ENCODE results near the gene CERKL. TPM values are rescaled to one million over a fixed set of nuclear protein-coding genes. Genes with fewer than 3 reads are reported as not detected.

CERKL gene
- polyA plus RNA-seq, 2 donors = 0.01 TPM; not detected in 1

DNA sequence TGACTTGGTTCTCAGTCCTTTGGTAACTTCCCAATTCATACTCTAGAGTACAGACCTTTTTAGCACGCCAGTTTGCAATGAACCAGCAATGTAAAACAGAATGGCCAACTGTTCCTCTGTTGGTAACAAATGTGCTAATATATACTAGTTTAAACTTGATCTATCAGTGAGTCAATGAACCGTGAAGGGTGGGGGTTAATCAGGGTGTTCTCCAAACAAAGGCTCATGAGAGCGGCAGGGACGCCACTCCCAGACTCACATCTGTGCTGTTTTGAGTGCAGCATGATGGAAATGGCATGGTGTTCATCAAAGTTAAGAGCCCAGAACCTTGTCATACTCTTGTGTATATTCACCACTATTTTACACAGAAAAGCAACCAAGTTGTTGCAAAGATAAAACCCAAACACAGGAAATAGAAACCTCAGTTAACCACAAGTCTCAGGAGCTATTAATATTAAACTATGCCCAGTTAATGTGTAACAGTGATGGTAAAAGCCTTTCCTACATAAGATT lies 70.3 kb downstream of the CERKL start:
- WGBS, 2 donors = 8 to 13% methylated on average over 4 of the region's 4 CpGs
- Histone ChIP-seq H3K4me3 (ENCODE audit: low read depth in 1 of 2, low read length in 2 of 2) (no peak overlapping the region), H3K9me3 (ENCODE audit: control insufficient read depth in 2 of 2, insufficient read depth in 1 of 2, low read depth in 1 of 2, low read length in 1 of 2) (no peaks in the 10 kb centered on the region), H3K4me1 (ENCODE audit: control insufficient read depth in 2 of 2, insufficient read depth in 2 of 2, low read length in 1 of 2) (no peaks in the 10 kb centered on the region), H3K36me3 (ENCODE audit: control insufficient read depth in 2 of 2, insufficient read depth in 2 of 2, low read length in 1 of 2) (no peaks in the 10 kb centered on the region), H3K27ac (ENCODE audit: low read depth in 2 of 2, low read length in 1 of 2) (no peak overlapping the region), H3K27me3 (ENCODE audit: control insufficient read depth in 1 of 2, insufficient read depth in 2 of 2, low read length in 2 of 2) (no peaks in the 10 kb centered on the region)

DNA sequence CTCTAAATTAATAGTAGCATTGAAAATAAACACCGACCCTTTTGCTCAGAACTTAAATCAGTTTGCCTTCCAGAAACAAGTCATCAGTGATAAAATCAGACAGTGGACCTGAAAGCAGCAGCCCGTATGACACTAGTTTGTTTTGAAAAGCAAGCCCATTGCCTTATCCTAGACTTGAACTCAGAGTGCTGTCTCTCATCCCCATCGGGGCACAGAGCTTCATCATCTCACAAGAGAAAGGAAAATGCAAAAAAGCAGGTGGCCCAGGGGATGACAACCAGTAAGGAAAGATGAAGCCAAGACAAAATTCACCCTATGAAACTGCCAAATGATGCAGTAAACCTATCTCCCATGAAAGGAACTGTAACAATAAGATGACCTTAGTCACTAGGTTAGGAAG lies 71.2 kb downstream of the CERKL start:
- Histone ChIP-seq H3K4me1 (ENCODE audit: control insufficient read depth in 2 of 2, insufficient read depth in 2 of 2, low read length in 1 of 2) (no peaks in the 10 kb centered on the region), H3K27ac (ENCODE audit: low read depth in 2 of 2, low read length in 1 of 2) (no peak overlapping the region), H3K36me3 (ENCODE audit: control insufficient read depth in 2 of 2, insufficient read depth in 2 of 2, low read length in 1 of 2) (no peaks in the 10 kb centered on the region), H3K9me3 (ENCODE audit: control insufficient read depth in 2 of 2, insufficient read depth in 1 of 2, low read depth in 1 of 2, low read length in 1 of 2) (no peaks in the 10 kb centered on the region), H3K27me3 (ENCODE audit: control insufficient read depth in 1 of 2, insufficient read depth in 2 of 2, low read length in 2 of 2) (no peaks in the 10 kb centered on the region), H3K4me3 (ENCODE audit: low read depth in 1 of 2, low read length in 2 of 2) (no peak overlapping the region)
- 63 to 67% methylated on average over 3 of the region's 3 CpGs for WGBS, 2 donors

DNA sequence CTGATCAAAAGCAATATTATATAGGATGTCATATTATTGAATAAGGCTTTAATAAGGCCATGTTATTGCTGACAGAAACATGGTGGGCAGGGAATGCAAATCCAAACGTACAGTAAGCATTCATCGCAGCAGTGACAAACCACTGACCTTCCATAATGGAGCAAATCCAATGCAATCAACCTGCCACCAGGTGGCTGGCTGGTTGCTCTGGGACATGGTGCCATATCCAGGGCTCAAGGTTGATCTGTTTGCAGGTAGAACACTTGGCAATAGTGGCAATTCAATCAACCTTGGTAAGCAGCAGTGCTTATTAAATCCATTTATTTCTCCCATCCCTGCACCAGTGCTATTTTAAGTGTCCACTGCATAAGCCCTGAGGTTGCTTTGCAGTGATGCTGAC lies 75.4 kb downstream of the CERKL start:
- H3K36me3 ChIP-seq (ENCODE audit: control insufficient read depth in 2 of 2, insufficient read depth in 2 of 2, low read length in 1 of 2) = no peaks in the 10 kb centered on the region
- H3K4me1 ChIP-seq (ENCODE audit: control insufficient read depth in 2 of 2, insufficient read depth in 2 of 2, low read length in 1 of 2) = no peaks in the 10 kb centered on the region
- no peak overlapping the region for H3K4me3 ChIP-seq (ENCODE audit: low read depth in 1 of 2, low read length in 2 of 2)
- no peaks in the 10 kb centered on the region for H3K27me3 ChIP-seq (ENCODE audit: control insufficient read depth in 1 of 2, insufficient read depth in 2 of 2, low read length in 2 of 2)
- no peak overlapping the region for H3K27ac ChIP-seq (ENCODE audit: low read depth in 2 of 2, low read length in 1 of 2)
- 80 to 81% methylated on average over 2 of the region's 2 CpGs for WGBS, 2 donors
- no peaks in the 10 kb centered on the region for H3K9me3 ChIP-seq (ENCODE audit: control insufficient read depth in 2 of 2, insufficient read depth in 1 of 2, low read depth in 1 of 2, low read length in 1 of 2)

DNA sequence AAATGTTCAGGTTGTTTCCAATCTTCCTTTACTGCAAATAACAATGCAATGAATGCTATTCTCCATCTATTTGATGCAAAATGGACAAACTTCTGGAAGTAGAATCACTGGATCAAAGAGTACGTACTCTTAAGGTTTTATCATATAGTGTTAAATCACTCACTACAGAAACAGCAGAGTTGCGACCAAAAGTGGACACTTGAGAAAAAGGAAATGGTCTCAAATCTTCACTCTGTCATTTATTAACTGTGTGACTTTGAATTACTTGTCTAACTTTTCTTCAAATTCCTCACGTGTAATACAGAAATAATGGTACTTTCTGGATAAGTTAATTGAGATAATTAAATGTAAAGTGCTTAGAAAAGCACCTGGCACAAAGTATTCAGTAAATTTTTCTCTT lies 78.1 kb downstream of the CERKL start:
- no peak overlapping the region for H3K27ac ChIP-seq (ENCODE audit: low read depth in 2 of 2, low read length in 1 of 2)
- no peaks in the 10 kb centered on the region for H3K36me3 ChIP-seq (ENCODE audit: control insufficient read depth in 2 of 2, insufficient read depth in 2 of 2, low read length in 1 of 2)
- H3K4me1 ChIP-seq (ENCODE audit: control insufficient read depth in 2 of 2, insufficient read depth in 2 of 2, low read length in 1 of 2) = no peaks in the 10 kb centered on the region
- 67 to 73% methylated on average over 3 of the region's 3 CpGs for WGBS, 2 donors
- H3K4me3 ChIP-seq (ENCODE audit: low read depth in 1 of 2, low read length in 2 of 2) = no peak overlapping the region
- H3K27me3 ChIP-seq (ENCODE audit: control insufficient read depth in 1 of 2, insufficient read depth in 2 of 2, low read length in 2 of 2) = no peaks in the 10 kb centered on the region
- no peaks in the 10 kb centered on the region for H3K9me3 ChIP-seq (ENCODE audit: control insufficient read depth in 2 of 2, insufficient read depth in 1 of 2, low read depth in 1 of 2, low read length in 1 of 2)

DNA sequence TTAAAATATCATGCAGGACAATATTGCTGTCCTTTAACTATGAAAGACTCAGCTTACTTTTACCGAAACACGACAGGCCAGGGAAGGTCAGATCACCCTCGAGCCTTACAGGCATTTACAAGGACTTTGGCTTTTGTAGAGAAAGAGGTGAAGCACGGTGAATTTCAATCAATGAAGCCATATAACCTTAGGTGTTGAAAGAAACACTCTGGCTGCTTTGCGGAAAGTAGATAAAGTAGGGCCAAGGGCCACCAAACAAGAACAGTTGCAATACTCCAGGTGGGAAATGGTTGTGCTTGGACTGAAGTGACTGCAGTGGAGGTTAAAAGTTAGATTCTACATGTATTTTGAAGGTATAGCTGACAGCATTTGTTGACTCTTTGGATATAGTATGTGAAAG lies 80.5 kb downstream of the CERKL start:
- H3K9me3 ChIP-seq (ENCODE audit: control insufficient read depth in 2 of 2, insufficient read depth in 1 of 2, low read depth in 1 of 2, low read length in 1 of 2) = no peaks in the 10 kb centered on the region
- no peaks in the 10 kb centered on the region for H3K4me1 ChIP-seq (ENCODE audit: control insufficient read depth in 2 of 2, insufficient read depth in 2 of 2, low read length in 1 of 2)
- H3K27me3 ChIP-seq (ENCODE audit: control insufficient read depth in 1 of 2, insufficient read depth in 2 of 2, low read length in 2 of 2) = no peaks in the 10 kb centered on the region
- no peak overlapping the region for H3K27ac ChIP-seq (ENCODE audit: low read depth in 2 of 2, low read length in 1 of 2)
- H3K36me3 ChIP-seq (ENCODE audit: control insufficient read depth in 2 of 2, insufficient read depth in 2 of 2, low read length in 1 of 2) = no peaks in the 10 kb centered on the region
- no peak overlapping the region for H3K4me3 ChIP-seq (ENCODE audit: low read depth in 1 of 2, low read length in 2 of 2)
- 77 to 84% methylated on average over 5 of the region's 5 CpGs for WGBS, 2 donors

DNA sequence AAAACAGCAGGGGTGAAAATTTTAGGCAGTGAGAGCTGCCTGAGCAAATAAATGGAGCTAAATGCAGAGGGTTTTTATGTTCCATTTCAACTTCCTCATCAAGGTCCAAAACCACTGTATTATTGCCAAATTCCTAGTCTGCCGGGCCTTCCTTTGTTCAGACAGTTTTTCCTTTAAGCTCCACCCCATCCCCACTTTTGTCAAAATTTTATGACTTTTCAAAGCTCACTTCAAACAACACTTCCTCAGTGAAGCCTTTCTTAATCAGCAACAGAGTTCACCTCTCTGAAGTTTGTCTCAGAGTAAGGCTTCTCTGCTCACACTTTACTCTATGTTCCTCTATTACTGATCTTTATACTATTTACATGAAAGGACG lies 81.3 kb downstream of the CERKL start:
- H3K27ac ChIP-seq (ENCODE audit: low read depth in 2 of 2, low read length in 1 of 2) = no peak overlapping the region
- no peaks in the 10 kb centered on the region for H3K36me3 ChIP-seq (ENCODE audit: control insufficient read depth in 2 of 2, insufficient read depth in 2 of 2, low read length in 1 of 2)
- no peaks in the 10 kb centered on the region for H3K4me1 ChIP-seq (ENCODE audit: control insufficient read depth in 2 of 2, insufficient read depth in 2 of 2, low read length in 1 of 2)
- no peaks in the 10 kb centered on the region for H3K9me3 ChIP-seq (ENCODE audit: control insufficient read depth in 2 of 2, insufficient read depth in 1 of 2, low read depth in 1 of 2, low read length in 1 of 2)
- no peaks in the 10 kb centered on the region for H3K27me3 ChIP-seq (ENCODE audit: control insufficient read depth in 1 of 2, insufficient read depth in 2 of 2, low read length in 2 of 2)
- no peak overlapping the region for H3K4me3 ChIP-seq (ENCODE audit: low read depth in 1 of 2, low read length in 2 of 2)
- WGBS, 2 donors = 36 to 37% methylated on average over 2 of the region's 2 CpGs

DNA sequence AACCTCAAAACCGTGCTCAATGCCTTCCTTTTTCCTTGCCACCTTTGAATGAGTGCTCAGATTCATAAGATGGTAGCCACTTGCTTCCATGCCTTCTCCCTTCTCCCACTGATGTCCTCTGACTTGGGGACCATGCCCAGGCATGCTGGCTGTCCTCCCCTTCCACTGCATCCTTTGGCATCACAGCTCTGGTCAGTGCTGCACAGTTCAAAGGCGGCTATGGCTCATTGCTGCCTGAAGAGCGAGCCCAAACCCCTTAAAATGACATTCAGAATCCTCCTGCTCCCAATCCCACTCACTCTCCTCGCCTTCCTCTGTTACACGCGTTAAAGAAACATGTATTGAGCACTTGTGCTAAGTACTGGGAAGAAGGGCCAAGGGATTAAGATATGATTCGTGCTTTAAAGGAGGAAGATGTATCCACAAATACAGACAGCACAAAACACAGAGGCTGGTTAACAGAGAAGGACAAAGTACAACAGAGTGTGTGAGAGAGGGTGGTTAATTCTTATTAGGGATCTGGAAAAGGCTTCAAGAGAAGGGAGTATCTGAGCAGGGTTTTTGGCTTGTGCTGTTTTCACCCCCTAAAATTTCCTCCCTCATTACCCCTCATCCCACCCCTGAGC lies 81.8 kb downstream of the CERKL start:
- Histone ChIP-seq H3K4me1 (ENCODE audit: control insufficient read depth in 2 of 2, insufficient read depth in 2 of 2, low read length in 1 of 2) (no peaks in the 10 kb centered on the region), H3K27me3 (ENCODE audit: control insufficient read depth in 1 of 2, insufficient read depth in 2 of 2, low read length in 2 of 2) (no peaks in the 10 kb centered on the region), H3K4me3 (ENCODE audit: low read depth in 1 of 2, low read length in 2 of 2) (no peak overlapping the region), H3K27ac (ENCODE audit: low read depth in 2 of 2, low read length in 1 of 2) (no peak overlapping the region), H3K36me3 (ENCODE audit: control insufficient read depth in 2 of 2, insufficient read depth in 2 of 2, low read length in 1 of 2) (no peaks in the 10 kb centered on the region), H3K9me3 (ENCODE audit: control insufficient read depth in 2 of 2, insufficient read depth in 1 of 2, low read depth in 1 of 2, low read length in 1 of 2) (no peaks in the 10 kb centered on the region)
- WGBS, 2 donors = 72 to 77% methylated on average over 7 of the region's 7 CpGs

DNA sequence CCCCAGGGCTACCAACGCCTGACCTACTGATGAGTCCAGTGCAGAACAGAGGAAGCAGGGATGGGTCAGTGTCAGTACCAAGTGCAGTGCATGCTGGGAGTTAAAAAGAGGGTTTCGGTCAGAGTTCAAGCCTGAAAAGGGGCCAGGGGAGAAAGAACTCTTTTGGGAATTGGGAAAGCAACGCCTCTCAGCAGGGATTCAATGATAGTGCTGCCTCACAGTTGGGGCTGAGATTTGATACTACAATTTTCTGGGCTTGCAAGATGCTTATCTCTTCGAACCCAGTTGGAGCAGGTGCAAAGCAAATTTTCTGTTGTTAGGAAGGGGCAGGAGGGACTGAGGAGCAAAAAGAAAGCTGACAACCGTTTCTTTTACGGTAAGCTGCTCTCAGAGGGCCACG lies 82.6 kb downstream of the CERKL start:
- 72 to 83% methylated on average over 7 of the region's 7 CpGs for WGBS, 2 donors
- Histone ChIP-seq H3K4me3 (ENCODE audit: low read depth in 1 of 2, low read length in 2 of 2) (no peak overlapping the region), H3K27me3 (ENCODE audit: control insufficient read depth in 1 of 2, insufficient read depth in 2 of 2, low read length in 2 of 2) (no peaks in the 10 kb centered on the region), H3K4me1 (ENCODE audit: control insufficient read depth in 2 of 2, insufficient read depth in 2 of 2, low read length in 1 of 2) (no peaks in the 10 kb centered on the region), H3K36me3 (ENCODE audit: control insufficient read depth in 2 of 2, insufficient read depth in 2 of 2, low read length in 1 of 2) (no peaks in the 10 kb centered on the region), H3K9me3 (ENCODE audit: control insufficient read depth in 2 of 2, insufficient read depth in 1 of 2, low read depth in 1 of 2, low read length in 1 of 2) (no peaks in the 10 kb centered on the region), H3K27ac (ENCODE audit: low read depth in 2 of 2, low read length in 1 of 2) (no peak overlapping the region)

DNA sequence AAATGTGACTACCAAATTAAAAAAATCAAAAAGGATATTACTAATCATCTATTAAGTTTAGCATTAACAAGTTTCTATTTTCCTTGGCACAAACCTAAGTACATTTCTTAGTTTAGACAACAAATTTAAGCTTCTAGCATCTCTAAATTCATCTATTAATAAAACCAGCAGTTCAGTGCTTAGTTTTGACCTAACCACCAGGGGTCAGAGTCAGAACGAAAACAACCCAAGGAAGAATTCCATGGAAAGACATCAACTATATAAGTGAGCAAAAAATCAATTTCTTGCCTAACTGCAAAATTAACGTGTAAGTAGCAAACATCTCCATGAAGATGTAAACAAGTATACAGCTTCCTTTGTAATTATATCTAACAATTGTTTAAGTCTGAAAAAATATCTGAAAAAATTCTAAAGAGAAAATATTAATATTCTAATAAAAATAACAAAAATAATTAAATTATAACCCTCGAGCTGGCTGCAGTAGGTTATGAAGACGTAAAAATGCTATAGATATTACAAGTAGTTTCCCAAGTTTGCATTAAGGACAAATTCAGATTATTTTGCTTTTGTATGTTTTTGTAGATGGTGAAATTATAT lies 83.7 kb downstream of the CERKL start:
- H3K27ac ChIP-seq (ENCODE audit: low read depth in 2 of 2, low read length in 1 of 2) = no peak overlapping the region
- H3K27me3 ChIP-seq (ENCODE audit: control insufficient read depth in 1 of 2, insufficient read depth in 2 of 2, low read length in 2 of 2) = no peaks in the 10 kb centered on the region
- no peak overlapping the region for H3K4me3 ChIP-seq (ENCODE audit: low read depth in 1 of 2, low read length in 2 of 2)
- H3K4me1 ChIP-seq (ENCODE audit: control insufficient read depth in 2 of 2, insufficient read depth in 2 of 2, low read length in 1 of 2) = no peaks in the 10 kb centered on the region
- H3K9me3 ChIP-seq (ENCODE audit: control insufficient read depth in 2 of 2, insufficient read depth in 1 of 2, low read depth in 1 of 2, low read length in 1 of 2) = no peaks in the 10 kb centered on the region
- WGBS, 2 donors = 46 to 51% methylated on average over 4 of the region's 4 CpGs
- H3K36me3 ChIP-seq (ENCODE audit: control insufficient read depth in 2 of 2, insufficient read depth in 2 of 2, low read length in 1 of 2) = no peaks in the 10 kb centered on the region
